ENCODE measurements around the gene GORASP2. TPM values are rescaled to one million over a fixed set of nuclear protein-coding genes. Genes with fewer than 3 reads are reported as not detected.
A peak's percentile ranks its signal among the peaks of the same experiment; 100 is the strongest.

The GORASP2 gene
- total RNA-seq, 1 donor from 2014 or later: 99.5 TPM

DNA sequence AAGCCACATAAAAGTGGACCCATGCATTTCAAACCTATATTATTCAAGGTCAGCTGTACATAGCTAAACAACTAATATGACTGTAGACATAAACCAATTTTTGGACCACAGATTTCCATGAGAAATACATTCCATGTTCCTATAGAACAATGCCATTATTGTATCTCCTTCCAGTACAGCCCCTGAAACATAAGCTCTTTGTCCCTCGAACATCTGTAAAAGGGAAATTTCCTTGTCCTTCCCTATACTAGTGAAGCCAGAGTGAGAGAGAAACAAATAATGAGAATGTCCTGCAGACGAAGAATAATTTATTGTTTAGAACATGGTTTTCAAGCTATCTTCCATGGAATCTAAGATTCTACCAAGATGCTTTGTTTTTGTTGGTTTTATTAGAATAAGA lies 75.3 kb downstream of the GORASP2 start:
- intact Hi-C loops (cut with micrococcal nuclease): no loop called here
- Mint-ChIP-seq H3K27me3 (ENCODE audit: insufficient read depth) (no peaks in the 10 kb centered on the region), H3K9me3 (no peaks in the 10 kb centered on the region), H3K36me3 (ENCODE audit: low read depth) (peaks cover 36% of the 10 kb centered on the region), H3K27ac (no peak overlapping the region), H3K4me3 (no peak overlapping the region), H3K4me1 (ENCODE audit: low read depth) (no peaks in the 10 kb centered on the region)
- DNase-seq (ENCODE audit: low spot score): no peak

DNA sequence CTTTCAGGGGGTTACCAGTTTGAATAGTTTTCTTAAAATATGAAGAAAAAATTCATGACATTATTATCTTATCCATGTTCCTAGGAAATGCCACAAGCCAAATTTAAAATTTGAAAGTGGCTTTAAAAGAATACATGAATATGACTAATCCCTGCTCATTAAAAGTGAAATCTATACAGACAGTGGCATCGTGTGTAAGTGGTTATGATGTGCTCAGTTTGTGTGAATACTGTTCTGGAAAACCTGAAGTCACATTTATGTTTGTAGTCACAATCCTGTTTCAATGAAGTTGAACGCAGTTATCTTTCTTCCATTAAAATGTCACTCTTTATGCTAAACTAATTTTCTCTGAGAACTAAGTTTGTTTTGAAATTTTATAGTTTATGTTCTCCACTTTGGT lies 75.8 kb downstream of the GORASP2 start:
- peak overlapping the region; percentile 62 for H3K27ac Mint-ChIP-seq

GRCh38 chr2:171008550-171009205 lies 79.6 kb downstream of the GORASP2 start:
- Mint-ChIP-seq H3K27me3 (ENCODE audit: insufficient read depth) (no peaks in the 10 kb centered on the region), H3K36me3 (ENCODE audit: low read depth) (peaks cover 47% of the 10 kb centered on the region)

More for the DNA sequence above, 75.8 kb downstream of the GORASP2 start:
- Mint-ChIP-seq H3K4me3 (no peak overlapping the region), H3K27me3 (ENCODE audit: insufficient read depth) (no peaks in the 10 kb centered on the region), H3K9me3 (no peaks in the 10 kb centered on the region), H3K36me3 (ENCODE audit: low read depth) (peaks cover 40% of the 10 kb centered on the region), H3K4me1 (ENCODE audit: low read depth) (no peaks in the 10 kb centered on the region)
- intact Hi-C loops (cut with micrococcal nuclease): no loop called here
- no peak for DNase-seq (ENCODE audit: low spot score)

DNA sequence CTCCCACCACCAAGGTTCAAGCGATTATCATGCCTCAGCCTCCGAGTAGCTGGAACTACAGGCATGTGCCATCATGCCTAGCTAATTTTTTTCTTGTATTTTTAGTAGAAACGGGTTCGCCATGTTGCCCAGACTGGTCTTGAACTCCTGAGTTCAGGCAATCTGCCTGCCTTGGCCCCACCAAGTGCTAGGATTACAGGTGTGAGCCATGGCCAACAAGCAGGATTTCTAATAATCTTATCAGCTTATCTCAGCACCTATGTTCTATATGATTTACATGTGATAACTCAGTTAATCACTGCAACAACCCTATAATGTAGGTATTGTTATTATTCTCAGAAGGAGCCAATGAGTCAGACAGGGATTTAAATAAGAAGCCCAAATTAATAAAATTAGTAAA lies 80.3 kb downstream of the GORASP2 start:
- Mint-ChIP-seq H3K9me3 (no peaks in the 10 kb centered on the region), H3K36me3 (ENCODE audit: low read depth) (peaks cover 50% of the 10 kb centered on the region), H3K4me3 (no peak overlapping the region), H3K27ac (no peak overlapping the region), H3K4me1 (ENCODE audit: low read depth) (no peaks in the 10 kb centered on the region), H3K27me3 (ENCODE audit: insufficient read depth) (no peaks in the 10 kb centered on the region)
- DNase-seq (ENCODE audit: low spot score): no peak
- intact Hi-C loops (cut with micrococcal nuclease): no loop called here

More at GRCh38 chr2:171008550-171009205, 79.6 kb downstream of the GORASP2 start:
- H3K4me1 Mint-ChIP-seq (ENCODE audit: low read depth): no peaks in the 10 kb centered on the region
- H3K4me3 Mint-ChIP-seq: no peak overlapping the region
- H3K27ac Mint-ChIP-seq: no peak overlapping the region
- no peak for DNase-seq (ENCODE audit: low spot score)
- no peaks in the 10 kb centered on the region for H3K9me3 Mint-ChIP-seq
- intact Hi-C loops (cut with micrococcal nuclease): no loop called here

DNA sequence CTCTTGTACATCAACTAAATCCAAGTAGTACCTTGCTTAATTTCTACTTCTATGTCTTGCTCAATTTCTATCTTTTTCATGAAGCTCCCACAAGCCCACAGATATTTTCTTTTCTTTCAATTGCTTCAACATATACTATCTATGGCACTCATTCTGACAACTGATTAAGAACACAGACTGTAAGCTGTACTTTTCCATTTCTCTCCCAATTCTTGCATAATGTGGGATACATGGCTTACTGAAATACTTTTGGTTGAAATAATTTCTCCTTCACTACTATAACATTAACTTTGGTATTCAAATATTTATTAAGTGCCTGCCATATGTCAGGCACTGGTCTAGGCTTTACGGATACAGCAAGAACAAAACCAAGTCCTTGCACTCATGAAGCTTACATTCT lies 84.8 kb downstream of the GORASP2 start:
- no peak for DNase-seq (ENCODE audit: low spot score)
- H3K27me3 Mint-ChIP-seq (ENCODE audit: insufficient read depth): no peaks in the 10 kb centered on the region
- intact Hi-C loops (cut with micrococcal nuclease): no loop called here
- no peak overlapping the region for H3K4me3 Mint-ChIP-seq
- peaks cover 10% of the 10 kb centered on the region for H3K4me1 Mint-ChIP-seq (ENCODE audit: low read depth)
- H3K36me3 Mint-ChIP-seq (ENCODE audit: low read depth): peaks cover 37% of the 10 kb centered on the region
- no peaks in the 10 kb centered on the region for H3K9me3 Mint-ChIP-seq
- H3K27ac Mint-ChIP-seq: no peak overlapping the region

GRCh38 chr2:171016125-171016524 lies 87.1 kb downstream of the GORASP2 start:
- Mint-ChIP-seq H3K4me3 (no peak overlapping the region), H3K27ac (no peak overlapping the region), H3K9me3 (no peaks in the 10 kb centered on the region), H3K27me3 (ENCODE audit: insufficient read depth) (no peaks in the 10 kb centered on the region), H3K36me3 (ENCODE audit: low read depth) (peaks cover 29% of the 10 kb centered on the region), H3K4me1 (ENCODE audit: low read depth) (peaks cover 18% of the 10 kb centered on the region)
- no peak for DNase-seq (ENCODE audit: low spot score)
- intact Hi-C loops (cut with micrococcal nuclease): no loop called here

Other genes with a start within 250 kb of the GORASP2 start
- gene SP5, start 213.9 kb upstream of the GORASP2 start, total RNA-seq: not detected in 2 replicates
- gene ERICH2, start 158.9 kb upstream of the GORASP2 start, total RNA-seq: not detected in 2 replicates
- 4.7 and 5.3 TPM in 2 replicates for gene GAD1, start 112.4 kb upstream of the GORASP2 start, total RNA-seq
- gene TLK1, start 231.6 kb downstream of the GORASP2 start, total RNA-seq: 106 and 112 TPM in 2 replicates